Activated CD8-positive, alpha-beta memory T cell treated with anti-CD3 and anti-CD28 coated beads, Interleukin-2, amount 10 ng/mL, durations not matched to agents 7 days and 5 days (primary cell): ENCODE data around the gene ZNF462. TPM values are rescaled to one million over a fixed set of nuclear protein-coding genes. Genes with fewer than 3 reads are reported as not detected.

ENCODE experiments used
- ATAC-seq: fragments of 150-1000 bp; cut with Tn5 transposase; one replicate; pipeline ENCODE4 v1.10.0; 2021; ENCODE audit warnings: moderate library complexity
- CTCF ChIA-PET: fragments of 350-600 bp; sonication (Branson Sonifier 250); formaldehyde crosslinking; loops from one replicate; lab custom pipeline; 2021; ENCODE audit warnings: antibody characterized with exemption; lab: Charles Lee
- DNase-seq: peaks from one replicate; pipeline ENCODE4 v3.0.0-alpha.2; 2020
- H3K27ac Mint-ChIP-seq: one replicate; pipeline ENCODE4 v1.8.0; 2021; ENCODE audit warnings: mild to moderate bottlenecking, mixed read lengths
- H3K27me3 Mint-ChIP-seq: one replicate; pipeline ENCODE4 v1.8.0; 2021; ENCODE audit warnings: mixed read lengths
- H3K36me3 Mint-ChIP-seq: one replicate; pipeline ENCODE4 v1.8.0; 2021; ENCODE audit warnings: mild to moderate bottlenecking, mixed read lengths
- H3K4me1 Mint-ChIP-seq: one replicate; pipeline ENCODE4 v1.8.0; 2021; ENCODE audit warnings: mixed read lengths
- H3K4me3 Mint-ChIP-seq: one replicate; pipeline ENCODE4 v1.8.0; 2021; ENCODE audit warnings: mild to moderate bottlenecking, moderate library complexity, mixed read lengths
- H3K9me3 Mint-ChIP-seq: one replicate; pipeline ENCODE4 v1.8.0; 2022; ENCODE audit warnings: low read depth, mixed read lengths
- total RNA-seq, 2 experiments: library from RNA; stranded (reverse); gene quantifications; one replicate each; pipeline ENCODE4 v1.2.3, GENCODE V29; 2021

ZNF462 gene
- total RNA-seq, 2 experiments from 2014 or later = 0.18 to 0.26 TPM

DNA sequence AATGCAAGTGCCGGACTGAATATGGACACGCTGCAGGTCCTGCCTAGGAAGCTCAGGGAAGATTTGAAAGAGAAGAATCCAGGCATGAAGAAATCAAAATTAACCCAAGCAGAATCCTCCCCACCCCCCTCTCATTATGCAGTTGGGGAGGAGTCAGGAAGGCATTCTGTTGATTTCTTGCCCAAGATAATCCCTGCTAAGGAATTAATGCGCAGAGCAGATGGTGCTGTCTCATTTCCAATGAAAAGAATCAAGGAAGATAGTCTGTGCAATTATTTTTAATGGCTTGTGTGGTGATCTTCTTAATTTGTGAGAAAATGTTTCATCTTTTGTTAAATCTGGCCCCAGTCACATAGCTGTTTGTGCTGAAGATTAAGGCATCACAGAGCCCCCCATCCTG, 145.0 kb downstream of the ZNF462 start:
- no peak overlapping the region for H3K4me3 Mint-ChIP-seq
- CTCF ChIA-PET = no interaction called here
- no peaks in the 10 kb centered on the region for H3K27me3 Mint-ChIP-seq
- H3K4me1 Mint-ChIP-seq = no peaks in the 10 kb centered on the region
- no peak for DNase-seq
- no peak overlapping the region for H3K27ac Mint-ChIP-seq
- ATAC-seq = no peak
- no peaks in the 10 kb centered on the region for H3K36me3 Mint-ChIP-seq
- H3K9me3 Mint-ChIP-seq = peaks cover 2% of the 10 kb centered on the region

DNA sequence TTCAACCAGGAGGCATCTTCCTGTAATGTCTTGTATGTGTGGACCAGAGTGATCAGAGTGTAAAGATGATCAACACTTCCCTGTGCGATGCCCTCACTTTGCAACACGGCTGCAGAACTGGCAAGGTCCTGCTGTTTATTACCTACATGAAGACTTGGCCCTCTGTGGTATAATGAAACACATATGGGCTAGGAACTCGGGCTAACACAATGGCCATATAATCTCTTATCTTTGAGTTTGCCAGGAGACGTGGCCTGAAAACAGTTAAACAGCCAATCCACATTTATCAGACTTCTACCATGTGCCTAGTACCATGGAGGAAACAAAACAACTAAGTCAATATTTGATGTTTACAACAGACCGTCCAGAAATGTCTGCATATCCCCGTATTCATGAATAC, 145.5 kb downstream of the ZNF462 start:
- H3K4me1 Mint-ChIP-seq = no peaks in the 10 kb centered on the region
- no peak overlapping the region for H3K27ac Mint-ChIP-seq
- no peak for ATAC-seq
- no peaks in the 10 kb centered on the region for H3K36me3 Mint-ChIP-seq
- no peak overlapping the region for H3K4me3 Mint-ChIP-seq
- DNase-seq = no peak
- H3K27me3 Mint-ChIP-seq = no peaks in the 10 kb centered on the region
- peaks cover 2% of the 10 kb centered on the region for H3K9me3 Mint-ChIP-seq
- CTCF ChIA-PET = no interaction called here

DNA sequence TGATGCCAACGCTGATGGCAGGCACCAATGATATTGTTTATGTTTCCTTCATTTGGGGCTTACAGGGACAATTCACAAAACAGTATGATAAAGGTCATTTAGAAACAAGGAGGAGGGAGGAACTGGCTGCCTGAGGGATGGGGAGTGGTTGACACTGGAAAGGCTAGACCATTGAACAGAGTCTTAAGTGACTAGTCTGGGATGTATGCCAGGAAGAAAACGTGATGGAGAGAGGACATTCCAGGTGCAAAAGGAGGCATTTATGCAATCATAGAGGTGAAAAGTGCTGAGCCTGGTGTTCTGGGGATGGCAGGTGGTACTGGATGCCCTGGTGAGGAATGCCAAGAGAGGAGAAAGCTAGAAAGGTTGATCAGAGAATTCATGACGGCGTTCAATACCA, 153.4 kb downstream of the ZNF462 start:
- CTCF ChIA-PET = no interaction called here
- H3K4me3 Mint-ChIP-seq = no peak overlapping the region
- no peak overlapping the region for H3K27ac Mint-ChIP-seq
- DNase-seq (no peak), ATAC-seq (no peak)
- H3K27me3 Mint-ChIP-seq = no peaks in the 10 kb centered on the region
- no peaks in the 10 kb centered on the region for H3K4me1 Mint-ChIP-seq
- no peaks in the 10 kb centered on the region for H3K9me3 Mint-ChIP-seq
- H3K36me3 Mint-ChIP-seq = no peaks in the 10 kb centered on the region

DNA sequence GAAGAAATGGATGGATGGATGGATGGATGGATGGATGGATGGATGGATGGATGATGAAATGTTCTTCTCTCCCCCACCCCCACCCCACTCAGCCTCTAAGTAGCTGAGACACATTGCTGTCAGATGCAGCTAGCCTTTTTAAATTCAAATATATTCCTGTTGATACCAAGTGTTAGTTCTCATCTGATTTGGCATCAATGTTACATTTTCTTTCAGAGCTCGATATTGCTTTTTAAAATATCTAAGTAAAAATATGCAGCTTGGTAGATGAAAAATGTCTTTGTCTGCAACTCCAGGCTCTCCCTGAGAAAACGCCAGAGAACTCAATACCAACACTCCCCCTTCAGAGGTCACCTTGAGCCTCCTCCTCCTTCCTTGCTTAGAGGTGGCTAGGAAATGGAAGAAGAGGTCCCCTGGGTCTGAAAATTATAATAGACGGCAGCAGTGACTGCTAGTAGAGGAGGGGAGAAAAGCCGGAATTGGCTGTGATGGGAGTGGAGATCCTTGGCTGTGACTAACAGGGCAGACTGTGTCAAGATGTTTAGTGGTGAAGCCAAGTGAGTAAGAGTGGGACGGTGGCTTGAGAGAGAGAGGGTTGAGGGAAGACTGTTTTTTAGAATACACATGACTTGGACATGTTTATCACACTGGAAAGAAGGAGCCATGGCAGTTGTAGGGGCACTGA, 156.0 kb downstream of the ZNF462 start:
- ATAC-seq (no peak), DNase-seq (no peak)
- H3K36me3 Mint-ChIP-seq = no peaks in the 10 kb centered on the region
- no peaks in the 10 kb centered on the region for H3K9me3 Mint-ChIP-seq
- no peak overlapping the region for H3K4me3 Mint-ChIP-seq
- no peaks in the 10 kb centered on the region for H3K27me3 Mint-ChIP-seq
- H3K27ac Mint-ChIP-seq = no peak overlapping the region
- CTCF ChIA-PET = no interaction called here
- peaks cover under 1% of the 10 kb centered on the region for H3K4me1 Mint-ChIP-seq

DNA sequence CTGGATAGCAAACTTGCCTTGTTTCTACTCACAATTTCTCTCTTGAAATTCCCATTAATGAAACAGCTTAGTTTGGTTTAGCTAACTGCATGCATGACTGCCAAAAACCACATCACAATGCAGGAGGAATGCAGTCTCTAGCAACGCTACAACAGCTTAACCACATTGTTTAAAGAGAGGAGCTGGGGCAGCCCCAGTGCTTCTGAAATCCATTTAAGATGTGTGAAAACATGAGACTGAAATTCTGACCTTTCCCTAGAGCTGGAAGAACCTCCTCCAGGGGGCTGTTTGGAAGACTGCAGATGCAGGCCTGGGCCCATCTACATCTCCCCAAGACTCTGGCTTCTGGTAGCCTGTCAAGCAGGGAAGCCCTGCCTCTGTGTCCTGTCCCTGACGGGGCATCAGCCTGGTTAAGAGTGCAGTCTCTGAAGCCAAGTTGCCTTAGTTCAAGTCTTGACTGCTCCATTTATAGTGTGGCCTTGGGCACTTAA, 157.1 kb downstream of the ZNF462 start:
- CTCF ChIA-PET = no interaction called here
- DNase-seq (no peak), ATAC-seq (no peak)
- no peaks in the 10 kb centered on the region for H3K9me3 Mint-ChIP-seq
- peaks cover 7% of the 10 kb centered on the region for H3K4me1 Mint-ChIP-seq
- H3K36me3 Mint-ChIP-seq = no peaks in the 10 kb centered on the region
- no peak overlapping the region for H3K4me3 Mint-ChIP-seq
- no peak overlapping the region for H3K27ac Mint-ChIP-seq
- H3K27me3 Mint-ChIP-seq = no peaks in the 10 kb centered on the region

DNA sequence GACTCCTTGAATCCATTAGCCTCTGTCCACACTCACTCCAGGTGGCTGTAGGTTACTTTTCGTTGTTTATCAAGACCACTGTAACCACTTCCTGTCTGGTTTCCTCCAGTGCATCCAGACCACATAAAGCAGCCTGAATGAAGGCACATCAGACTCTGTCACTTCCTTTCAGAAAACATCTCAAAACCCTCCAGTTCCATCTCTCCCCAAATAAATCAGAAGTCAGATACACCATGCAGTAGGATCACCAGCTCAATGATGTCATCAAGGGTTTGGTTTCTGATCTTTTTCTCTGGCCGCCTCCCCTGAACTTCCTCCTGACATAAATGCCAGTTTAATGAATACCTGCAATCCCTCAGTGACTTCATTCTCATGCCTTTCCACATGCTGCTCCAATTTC, 161.2 kb downstream of the ZNF462 start:
- no peaks in the 10 kb centered on the region for H3K9me3 Mint-ChIP-seq
- no peak overlapping the region for H3K27ac Mint-ChIP-seq
- CTCF ChIA-PET = no interaction called here
- H3K4me1 Mint-ChIP-seq = peaks cover 7% of the 10 kb centered on the region
- DNase-seq (no peak), ATAC-seq (no peak)
- H3K27me3 Mint-ChIP-seq = no peaks in the 10 kb centered on the region
- H3K36me3 Mint-ChIP-seq = no peaks in the 10 kb centered on the region
- H3K4me3 Mint-ChIP-seq = no peak overlapping the region

DNA sequence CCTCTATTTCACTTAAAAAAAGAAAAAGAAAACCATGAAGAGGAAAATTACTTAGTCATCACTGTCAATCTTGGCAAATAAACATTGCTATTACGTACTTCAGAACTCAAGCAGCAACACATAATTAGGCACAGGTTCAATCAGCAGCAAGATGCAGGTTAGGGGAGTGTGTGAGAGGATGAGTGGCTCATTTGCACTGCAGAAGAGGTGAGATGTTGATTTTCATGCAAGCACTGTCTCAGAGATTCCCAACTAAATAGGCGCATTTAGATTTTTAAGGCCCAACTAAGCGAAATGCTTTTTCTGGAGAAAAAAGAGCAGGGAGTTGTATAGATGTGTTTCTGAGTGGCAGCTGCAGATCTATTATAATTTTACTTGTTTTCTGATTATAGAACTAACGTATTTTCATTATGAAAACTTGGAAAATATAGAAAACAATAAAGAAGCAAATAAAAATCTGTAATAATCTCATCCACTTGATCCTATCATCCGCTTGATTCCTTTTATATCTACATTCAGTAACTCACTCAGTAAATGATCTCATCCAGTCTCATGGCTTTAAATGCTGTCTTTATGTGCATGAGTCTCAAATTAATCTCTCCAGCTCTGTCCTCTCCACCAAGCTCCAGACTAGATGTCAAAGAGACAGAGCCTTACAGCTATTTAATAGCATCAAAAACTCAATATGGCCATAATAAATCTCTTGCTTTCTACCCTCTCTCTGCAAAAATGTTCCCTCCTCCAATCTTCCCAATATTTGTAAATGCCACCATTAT, 162.5 kb downstream of the ZNF462 start:
- no peak overlapping the region for H3K4me3 Mint-ChIP-seq

DNA sequence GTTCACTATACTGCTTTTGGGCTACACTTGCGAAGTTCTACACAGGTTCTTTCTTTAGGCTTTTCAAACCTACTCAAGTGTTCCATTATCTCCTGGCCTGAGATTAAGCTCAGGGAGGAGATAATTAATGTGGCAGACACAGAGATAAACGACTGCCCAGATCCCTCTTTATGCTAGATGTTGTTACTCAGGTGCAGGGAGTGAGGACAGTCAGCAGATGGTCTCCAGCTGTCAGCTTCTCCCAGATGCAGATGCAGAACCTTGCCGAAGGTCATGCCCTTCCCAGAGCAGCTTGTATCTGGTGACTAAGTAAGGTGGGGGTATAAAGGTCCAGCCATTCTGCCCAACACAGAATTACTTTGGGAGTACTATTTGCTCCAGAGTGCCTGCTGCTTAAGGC, 166.2 kb downstream of the ZNF462 start:
- no peaks in the 10 kb centered on the region for H3K36me3 Mint-ChIP-seq
- no peaks in the 10 kb centered on the region for H3K27me3 Mint-ChIP-seq
- DNase-seq = no peak
- H3K4me3 Mint-ChIP-seq = no peak overlapping the region
- ATAC-seq = no peak
- CTCF ChIA-PET = no interaction called here
- peaks cover 5% of the 10 kb centered on the region for H3K4me1 Mint-ChIP-seq
- H3K9me3 Mint-ChIP-seq = no peaks in the 10 kb centered on the region
- H3K27ac Mint-ChIP-seq = no peak overlapping the region

More for the DNA sequence above, 162.5 kb downstream of the ZNF462 start:
- no peak for ATAC-seq
- Mint-ChIP-seq H3K27ac (no peak overlapping the region), H3K4me1 (peaks cover 7% of the 10 kb centered on the region), H3K9me3 (no peaks in the 10 kb centered on the region), H3K27me3 (no peaks in the 10 kb centered on the region), H3K36me3 (no peaks in the 10 kb centered on the region)
- DNase-seq = no peak
- CTCF ChIA-PET = no interaction called here

DNA sequence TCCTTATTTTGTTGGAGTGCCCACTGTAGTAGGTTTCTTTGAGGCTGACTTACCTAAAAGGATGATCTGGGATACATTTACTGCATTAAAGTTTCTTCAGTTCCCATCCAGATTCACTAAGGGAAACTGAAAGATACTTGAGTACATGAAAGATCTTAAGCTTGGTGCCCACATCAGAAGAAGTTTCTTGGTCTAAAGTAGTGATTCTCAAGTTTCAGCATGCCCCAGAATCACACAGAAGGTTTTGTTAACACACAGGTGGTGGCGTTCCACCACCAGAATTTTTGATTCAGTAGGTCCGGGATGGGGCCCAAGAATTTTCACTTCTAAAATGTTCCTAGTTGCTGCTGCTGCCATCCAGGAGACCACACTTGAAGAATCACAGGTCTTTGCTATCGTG, 171.0 kb downstream of the ZNF462 start:
- DNase-seq (no peak), ATAC-seq (no peak)
- CTCF ChIA-PET = no interaction called here
- Mint-ChIP-seq H3K27me3 (no peaks in the 10 kb centered on the region), H3K36me3 (no peaks in the 10 kb centered on the region), H3K27ac (no peak overlapping the region), H3K9me3 (no peaks in the 10 kb centered on the region), H3K4me1 (no peaks in the 10 kb centered on the region), H3K4me3 (no peak overlapping the region)

DNA sequence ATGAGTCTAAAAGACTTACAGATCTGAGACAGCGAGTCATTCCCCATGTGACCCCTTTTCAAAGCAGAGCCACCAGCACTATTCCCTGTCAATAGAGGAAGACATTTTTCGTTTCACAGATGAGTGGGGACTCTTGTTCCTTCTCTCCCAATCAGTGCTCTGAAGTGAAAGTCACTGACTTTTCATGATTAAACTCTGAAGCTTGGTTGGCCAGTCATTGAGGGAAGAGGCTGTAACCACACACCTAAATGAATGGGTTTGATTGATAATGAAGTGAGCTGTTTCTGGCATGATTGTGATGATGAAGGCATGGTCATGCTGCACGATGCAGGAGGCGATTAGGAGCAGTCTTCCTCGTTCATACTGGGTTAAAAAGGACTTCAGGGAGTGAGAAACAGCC, 171.9 kb downstream of the ZNF462 start:
- Mint-ChIP-seq H3K27ac (no peak overlapping the region), H3K4me3 (no peak overlapping the region), H3K36me3 (no peaks in the 10 kb centered on the region), H3K4me1 (no peaks in the 10 kb centered on the region), H3K9me3 (no peaks in the 10 kb centered on the region), H3K27me3 (no peaks in the 10 kb centered on the region)
- CTCF ChIA-PET = no interaction called here
- DNase-seq (no peak), ATAC-seq (no peak)

DNA sequence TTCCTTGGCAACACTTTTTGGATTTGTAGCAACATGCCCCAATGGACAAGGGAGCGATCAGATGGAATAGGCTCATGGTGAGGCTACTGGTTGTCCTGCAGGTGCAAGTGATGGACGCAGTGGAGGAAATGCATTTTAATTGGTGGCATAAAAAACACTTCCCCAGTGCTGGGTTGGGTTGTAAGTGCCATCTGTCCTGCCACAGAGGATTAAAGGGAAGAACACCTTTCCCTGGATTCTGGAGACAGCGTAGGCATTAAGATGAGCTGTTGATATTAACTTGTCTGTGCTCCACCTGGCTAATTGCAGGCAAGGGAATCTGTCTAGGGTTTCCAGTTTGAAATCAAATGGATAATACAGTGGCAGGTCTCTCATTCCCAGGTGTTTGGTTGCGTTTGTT, 173.4 kb downstream of the ZNF462 start:
- CTCF ChIA-PET = no interaction called here
- DNase-seq (no peak), ATAC-seq (no peak)
- H3K27ac Mint-ChIP-seq = no peak overlapping the region
- H3K4me3 Mint-ChIP-seq = no peak overlapping the region
- H3K4me1 Mint-ChIP-seq = no peaks in the 10 kb centered on the region
- H3K27me3 Mint-ChIP-seq = no peaks in the 10 kb centered on the region
- no peaks in the 10 kb centered on the region for H3K36me3 Mint-ChIP-seq
- no peaks in the 10 kb centered on the region for H3K9me3 Mint-ChIP-seq

DNA sequence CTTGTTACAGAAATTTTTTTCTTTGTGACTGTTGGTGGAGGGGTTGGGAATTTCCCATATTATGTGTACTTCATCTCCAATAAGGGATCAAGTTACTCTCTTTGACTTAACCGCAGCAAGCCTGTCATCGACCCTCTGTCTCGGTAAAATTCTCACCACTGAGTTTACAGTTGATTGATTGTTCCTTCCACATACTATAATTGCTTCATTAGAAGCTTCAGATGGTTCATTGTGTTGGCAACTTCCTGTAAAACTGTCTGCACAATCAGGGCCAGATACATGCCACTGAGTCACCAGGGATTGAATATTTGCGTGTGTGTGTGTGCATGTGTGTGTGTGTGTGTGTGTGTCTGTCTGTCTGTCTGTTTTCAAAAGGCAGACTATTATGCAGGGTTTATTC, 176.6 kb downstream of the ZNF462 start:
- H3K9me3 Mint-ChIP-seq = no peaks in the 10 kb centered on the region
- no peaks in the 10 kb centered on the region for H3K27me3 Mint-ChIP-seq
- H3K27ac Mint-ChIP-seq = no peak overlapping the region
- H3K36me3 Mint-ChIP-seq = no peaks in the 10 kb centered on the region
- H3K4me1 Mint-ChIP-seq = no peaks in the 10 kb centered on the region
- no peak for DNase-seq
- no peak for ATAC-seq
- CTCF ChIA-PET = no interaction called here
- H3K4me3 Mint-ChIP-seq = no peak overlapping the region

DNA sequence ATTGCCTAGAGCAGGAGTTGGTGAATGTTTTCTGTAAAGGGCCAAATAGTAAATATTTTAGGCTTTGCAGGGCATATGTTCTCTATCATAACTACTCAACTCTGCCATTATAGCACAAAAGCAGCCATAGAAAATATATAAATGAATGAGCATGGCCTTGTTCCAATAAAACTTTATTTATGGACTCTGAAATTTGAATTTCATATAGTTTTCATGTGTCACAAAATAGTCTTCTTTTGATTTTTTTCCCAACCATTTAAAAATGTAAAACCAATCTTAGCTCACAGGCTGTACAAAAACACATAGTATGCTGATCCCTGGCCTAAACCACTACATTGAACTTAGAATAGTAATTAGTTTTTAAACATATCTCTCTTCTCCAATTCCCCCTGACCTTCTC, 179.6 kb downstream of the ZNF462 start:
- no peaks in the 10 kb centered on the region for H3K4me1 Mint-ChIP-seq
- H3K4me3 Mint-ChIP-seq = no peak overlapping the region
- no peaks in the 10 kb centered on the region for H3K27me3 Mint-ChIP-seq
- H3K9me3 Mint-ChIP-seq = no peaks in the 10 kb centered on the region
- ATAC-seq (no peak), DNase-seq (no peak)
- CTCF ChIA-PET = no interaction called here
- H3K27ac Mint-ChIP-seq = no peak overlapping the region
- no peaks in the 10 kb centered on the region for H3K36me3 Mint-ChIP-seq

DNA sequence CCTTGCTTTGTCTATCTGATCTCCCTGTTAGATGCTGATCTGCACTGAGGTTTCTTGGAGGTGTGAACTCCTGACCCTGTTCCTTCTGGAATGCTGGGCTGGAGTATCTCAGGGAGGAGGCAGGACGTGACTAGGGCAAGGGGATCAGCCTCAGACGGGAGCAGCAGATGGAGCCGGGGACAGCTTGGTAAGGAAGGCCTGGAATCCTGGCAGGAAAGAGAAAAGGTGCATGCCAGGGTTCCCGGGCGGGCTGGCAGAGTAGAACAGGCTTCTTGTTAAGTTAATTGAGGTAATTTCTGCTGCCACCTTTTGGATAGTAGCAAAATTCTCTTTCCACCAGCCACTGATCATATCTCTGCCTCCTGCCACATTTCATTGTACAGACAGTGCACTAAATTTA, 180.9 kb downstream of the ZNF462 start:
- Mint-ChIP-seq H3K36me3 (no peaks in the 10 kb centered on the region), H3K27me3 (no peaks in the 10 kb centered on the region), H3K4me1 (no peaks in the 10 kb centered on the region), H3K9me3 (no peaks in the 10 kb centered on the region), H3K27ac (no peak overlapping the region), H3K4me3 (no peak overlapping the region)
- CTCF ChIA-PET = interaction anchor here (1.2 kb wide), 1 partner anchor 22 kb away, joined by 3 read pairs; no protein-coding TSS in a partner anchor
- ATAC-seq (no peak), DNase-seq (no peak)
